HL-60 (cell line): Measurements from ENCODE around the gene GABARAP.
A peak's percentile ranks its signal among the peaks of the same experiment; 100 is the strongest.

ENCODE experiments used
- DNase-seq, 2 experiments: peaks; one replicate each; pipeline ENCODE4 v3.0.0-alpha.2; 2010 to 2020; ENCODE audit warnings: low read depth in 1 of 2, low spot score in 1 of 2
- H3K27ac ChIP-seq: fragments of 250-450 bp; sonication (Bioruptor Pico); replicated peaks from 2 replicates; pipeline ENCODE4 v1.5.1; 2020; ENCODE audit warnings: mild to moderate bottlenecking, moderate library complexity
- H3K27me3 ChIP-seq: fragments of 250-450 bp; sonication (Bioruptor Pico); 2 replicates; pipeline ENCODE4 v1.5.1; 2021; ENCODE audit warnings: mild to moderate bottlenecking, moderate library complexity; ENCODE audit not compliant: insufficient read depth, poor library complexity, severe bottlenecking
- H3K4me3 ChIP-seq: replicated peaks from 2 replicates; pipeline ENCODE4 v1.5.1; 2011; ENCODE audit warnings: mild to moderate bottlenecking, control low read depth, low read length; ENCODE audit not compliant: insufficient read depth
- CTCF ChIP-seq: IDR thresholded peaks from one replicate; pipeline ENCODE4 v1.5.1; 2011; ENCODE audit warnings: low read length, control low read depth, inconsistent platforms; ENCODE audit not compliant: insufficient read depth
- GABPA ChIP-seq: IDR thresholded peaks from 2 replicates; pipeline ENCODE4 v1.6.1; 2012; ENCODE audit warnings: low read depth
- POLR2AphosphoS5 ChIP-seq: IDR thresholded peaks from 2 replicates; pipeline ENCODE4 v1.6.1; 2012; ENCODE audit warnings: low read depth
- REST ChIP-seq: IDR thresholded peaks from 2 replicates; pipeline ENCODE4 v1.6.1; 2012; ENCODE audit warnings: low read depth; ENCODE audit not compliant: insufficient replicate concordance
- SPI1 ChIP-seq: IDR thresholded peaks from 2 replicates; pipeline ENCODE4 v1.6.1; 2012; ENCODE audit warnings: low read depth, mild to moderate bottlenecking, borderline replicate concordance

The GABARAP gene

DNA sequence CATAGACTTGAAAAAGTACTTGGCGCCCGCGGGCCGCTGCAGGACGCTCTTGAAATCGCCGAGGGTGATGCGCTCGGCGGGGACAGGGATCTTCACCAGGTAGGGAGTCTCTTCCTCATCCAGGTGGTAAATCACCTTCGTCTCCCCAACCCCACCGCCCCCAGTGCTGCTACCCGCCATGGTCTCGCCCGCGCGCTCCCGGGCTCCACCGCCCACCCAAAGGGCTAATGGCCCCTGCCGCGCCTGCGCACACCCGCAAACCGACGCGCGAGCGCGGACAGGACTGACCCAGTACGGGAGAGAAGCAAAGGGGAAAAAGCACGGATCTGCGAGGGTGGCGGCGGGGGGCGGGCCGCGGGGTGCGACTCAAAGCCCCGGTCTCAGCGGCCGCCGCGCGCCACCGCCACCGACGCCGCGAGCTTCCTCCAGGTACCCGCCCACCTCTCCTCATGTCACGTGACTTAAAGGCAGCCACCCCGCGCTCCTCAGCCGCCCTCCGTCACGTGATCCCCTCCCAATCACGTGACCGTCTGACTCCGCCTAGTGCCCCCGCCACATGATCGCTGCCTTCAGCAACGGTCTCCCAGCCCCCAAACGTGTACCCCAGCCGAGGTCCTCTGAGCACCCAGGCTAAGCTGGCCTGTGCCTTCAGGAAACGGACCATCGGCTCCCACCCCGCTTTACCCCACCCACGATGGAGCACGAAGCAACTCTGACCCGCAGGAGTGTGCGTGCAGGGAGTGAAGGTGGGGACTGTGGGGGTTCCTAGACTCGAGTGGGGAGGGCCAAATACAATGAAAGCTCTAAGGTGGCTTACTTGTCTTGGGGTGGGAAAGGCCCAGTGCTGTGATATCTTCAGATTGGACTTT lies 7.9 kb downstream of the GABARAP start, which contains the start of gene DVL2:
Gene DVL2, minus strand, starts transcription at position 435 of the 869 bp plus-strand sequence. Its CDS starts 255 bp downstream, at position 180.
- Histone ChIP-seq H3K27me3 (no peaks in the 10 kb centered on the region), H3K4me3 (peak within 1 kb of the TSS; percentile 68), H3K27ac (peak within 1 kb of the TSS; percentile 82)
- DNase-seq: peak; percentile 82 to 87
- TF ChIP-seq POLR2AphosphoS5 (peak; percentile 80; the same call in 1 of the 2 replicates), GABPA (no peak), SPI1 (no peak), CTCF (no peak), REST (no peak)

DNA sequence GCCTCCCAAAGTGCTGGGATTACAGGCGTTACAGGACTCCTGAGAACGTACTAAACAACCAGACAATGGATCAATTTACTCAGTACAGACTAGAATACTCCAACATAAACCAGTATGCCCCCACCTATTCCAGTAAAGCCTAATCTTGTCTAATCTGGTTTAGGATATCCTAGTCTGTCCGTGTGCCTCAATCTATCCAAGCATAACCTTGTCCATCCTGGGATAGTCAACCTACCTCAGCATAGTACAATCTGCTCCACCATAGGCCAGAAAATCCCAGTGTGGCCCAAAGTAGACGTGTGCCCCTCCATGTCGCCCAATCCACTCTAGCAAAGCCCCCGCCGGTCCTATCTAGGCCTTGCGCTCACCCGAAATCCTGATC lies 8.6 kb downstream of the GABARAP start:
- DNase-seq: no peak
- H3K27me3 ChIP-seq: no peaks in the 10 kb centered on the region
- TF ChIP-seq REST (no peak), CTCF (no peak), GABPA (no peak), SPI1 (no peak), POLR2AphosphoS5 (no peak)
- H3K4me3 ChIP-seq: peak overlapping the region; percentile 68
- H3K27ac ChIP-seq: peak overlapping the region; percentile 82

DNA sequence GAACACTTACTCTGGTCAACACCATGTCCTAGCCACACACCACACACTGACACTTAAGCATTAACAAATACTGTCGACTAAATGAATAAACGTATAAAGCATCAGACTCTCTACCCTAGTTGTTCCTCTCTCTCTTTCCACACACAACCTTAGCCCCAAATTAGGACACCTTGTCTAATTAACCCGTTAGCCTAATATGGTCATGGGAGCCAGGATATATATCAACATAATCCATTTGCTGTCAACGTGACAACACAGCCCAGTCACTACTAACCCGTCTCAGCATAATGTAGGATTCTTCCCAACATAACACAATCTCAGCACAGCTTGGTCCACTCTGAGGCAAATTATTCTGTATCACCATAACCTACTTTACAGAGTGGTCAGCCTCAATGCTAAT lies 10.1 kb downstream of the GABARAP start:
- no peak for DNase-seq
- no peak for TF ChIP-seq SPI1
- no peak for TF ChIP-seq POLR2AphosphoS5
- no peak for TF ChIP-seq REST
- no peak for TF ChIP-seq GABPA
- H3K27me3 ChIP-seq: no peaks in the 10 kb centered on the region
- no peak overlapping the region for H3K27ac ChIP-seq
- no peak overlapping the region for H3K4me3 ChIP-seq
